TTC549 (cell line): ENCODE data around the gene SMAD6.

Source experiments
- FAIRE-seq: peaks from 2 replicates; lab custom pipeline; 2012; peaks lifted over from hg19 to GRCh38; lab: Jason Lieb, UNC

Gene SMAD6

DNA sequence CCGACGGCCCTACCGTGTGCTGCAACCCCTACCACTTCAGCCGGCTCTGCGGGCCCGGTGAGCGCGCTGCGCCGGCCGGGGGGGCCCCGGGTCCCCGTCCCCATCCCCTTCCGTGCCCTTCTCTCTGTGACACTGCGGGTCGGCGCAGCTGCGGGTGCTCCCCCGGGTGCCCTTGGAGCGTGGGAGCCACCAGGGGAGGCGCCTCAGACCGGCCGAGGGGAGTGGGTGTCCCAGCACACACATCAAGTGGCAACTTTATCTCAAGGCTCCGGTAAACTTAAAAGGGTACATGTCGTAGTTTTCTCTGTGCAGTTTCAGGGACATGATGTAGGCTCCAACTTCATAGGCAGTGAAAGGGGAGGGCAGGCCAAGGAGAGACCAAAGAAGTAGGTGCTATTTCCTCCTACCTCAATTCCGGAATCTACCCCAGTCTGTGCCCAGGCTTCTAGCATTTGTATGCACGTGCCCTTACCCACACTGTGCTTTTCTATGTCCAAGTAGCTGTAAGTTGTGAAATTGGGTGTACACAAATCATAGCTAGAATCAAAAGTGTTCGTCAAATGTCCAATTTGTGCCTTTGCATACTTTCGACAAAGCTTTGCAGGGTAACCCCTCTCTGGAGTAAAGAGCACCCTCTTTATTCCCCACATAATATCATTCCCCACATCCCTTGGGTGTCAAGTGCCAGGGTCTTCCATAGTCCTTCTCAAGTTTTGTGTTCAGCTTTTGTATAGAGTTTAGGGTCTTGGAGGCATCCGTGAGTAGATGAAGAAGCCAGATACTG, 2.2 kb downstream of the SMAD6 start:
- no peak for FAIRE-seq

DNA sequence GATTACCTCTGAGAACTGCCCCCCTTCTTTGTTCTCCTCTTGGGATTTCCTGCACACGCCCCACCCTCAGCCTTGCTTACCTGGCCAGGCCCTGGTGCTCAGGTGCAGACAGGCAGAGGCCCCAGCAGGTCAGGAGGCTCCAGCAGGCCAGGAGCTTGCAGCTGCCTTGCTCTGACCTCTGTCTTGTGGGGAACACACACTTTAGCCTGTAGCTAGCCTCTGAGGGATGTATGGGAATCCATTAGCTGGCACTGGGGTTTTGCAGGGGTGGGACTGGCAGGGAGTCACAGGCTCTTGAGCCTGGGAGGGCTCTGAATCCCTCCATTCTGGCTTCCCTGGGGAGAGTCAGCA, 2.7 kb downstream of the SMAD6 start:
- no peak for FAIRE-seq

DNA sequence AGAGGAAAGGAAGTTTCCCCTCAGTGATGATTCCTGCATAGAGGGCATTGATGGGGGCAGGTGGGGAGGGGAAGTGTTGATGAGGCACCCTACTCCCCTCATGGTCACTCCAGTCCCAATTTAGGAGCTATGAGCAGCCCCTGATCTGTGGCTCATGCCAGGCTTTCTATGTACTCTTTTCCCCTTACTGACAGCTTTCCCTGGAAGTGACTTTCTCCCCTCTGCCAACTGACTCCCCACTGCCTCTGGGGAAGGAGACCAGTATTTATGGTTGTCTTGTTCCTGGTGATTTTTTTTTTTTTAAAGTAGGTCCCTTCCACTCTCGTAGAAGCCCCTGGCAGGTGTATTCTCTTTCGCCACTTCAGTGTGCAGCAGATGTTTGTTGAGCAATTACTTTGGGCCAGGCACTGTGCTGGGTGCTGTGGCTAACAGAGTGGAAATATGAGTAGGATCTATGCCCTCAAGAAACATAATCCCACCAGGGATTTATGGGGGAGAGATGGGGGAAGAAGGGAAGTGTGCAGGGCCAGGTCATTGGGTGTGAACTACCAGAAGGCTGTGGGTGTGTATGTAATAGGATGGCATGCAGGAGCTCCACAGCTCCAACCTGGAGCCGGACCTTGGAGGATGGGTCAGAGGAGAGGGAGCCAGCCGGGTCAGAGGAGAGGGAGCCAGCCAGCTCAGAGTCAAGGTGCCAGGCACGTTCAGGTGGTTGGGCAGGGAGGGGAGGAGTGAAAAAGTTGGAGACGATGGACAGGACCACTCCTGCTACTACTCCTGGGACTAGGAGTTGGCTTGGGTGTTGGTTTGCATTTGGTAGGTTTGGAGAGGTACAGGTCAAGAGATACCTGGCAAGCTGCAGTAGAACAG, 3.5 kb downstream of the SMAD6 start:
- no peak for FAIRE-seq

DNA sequence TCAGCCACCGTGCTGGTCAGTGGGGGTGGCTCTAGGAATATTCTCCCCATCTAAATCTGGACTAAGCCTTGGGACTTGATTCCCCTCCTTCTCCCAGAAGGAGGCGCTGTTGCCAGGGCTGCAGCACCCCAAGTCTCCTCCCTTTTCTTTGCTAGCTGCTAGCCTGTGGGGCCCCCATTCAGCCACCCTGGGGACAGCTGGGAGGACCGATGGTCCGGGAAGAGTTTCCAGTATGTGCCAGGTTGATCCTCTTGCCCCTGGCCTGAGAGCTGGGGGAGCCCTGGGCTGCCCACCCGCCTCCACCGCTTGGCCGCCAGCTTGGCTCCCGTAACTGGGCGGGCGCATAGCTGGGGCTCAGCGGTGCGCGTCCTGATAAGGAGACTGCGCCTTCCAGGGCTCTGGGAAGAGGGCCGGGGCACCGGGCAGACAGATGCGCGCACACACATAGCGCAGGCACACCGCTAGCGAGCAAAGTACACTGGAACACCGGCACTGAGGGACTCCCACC, 4.2 kb downstream of the SMAD6 start:
- no peak for FAIRE-seq

DNA sequence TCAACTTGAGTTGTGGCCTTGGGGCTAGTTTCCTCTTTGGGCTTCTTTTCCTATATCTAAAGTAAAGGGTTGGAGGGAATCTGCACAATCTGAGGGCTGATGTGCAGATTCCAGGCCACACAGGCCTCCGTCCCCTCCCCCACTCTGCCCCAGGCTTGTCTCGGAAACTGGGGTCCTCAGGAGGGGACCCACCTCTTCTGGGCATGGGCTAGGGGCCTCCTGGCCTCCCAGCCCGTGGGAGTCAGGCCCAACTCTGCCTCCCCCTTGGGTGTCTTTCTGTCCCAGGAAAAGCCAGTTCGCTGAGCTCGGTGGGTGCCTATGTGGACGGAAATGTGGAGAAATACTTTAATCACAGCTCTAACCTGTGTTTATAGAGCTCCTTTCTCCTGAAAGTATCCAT, 4.8 kb downstream of the SMAD6 start:
- no peak for FAIRE-seq

DNA sequence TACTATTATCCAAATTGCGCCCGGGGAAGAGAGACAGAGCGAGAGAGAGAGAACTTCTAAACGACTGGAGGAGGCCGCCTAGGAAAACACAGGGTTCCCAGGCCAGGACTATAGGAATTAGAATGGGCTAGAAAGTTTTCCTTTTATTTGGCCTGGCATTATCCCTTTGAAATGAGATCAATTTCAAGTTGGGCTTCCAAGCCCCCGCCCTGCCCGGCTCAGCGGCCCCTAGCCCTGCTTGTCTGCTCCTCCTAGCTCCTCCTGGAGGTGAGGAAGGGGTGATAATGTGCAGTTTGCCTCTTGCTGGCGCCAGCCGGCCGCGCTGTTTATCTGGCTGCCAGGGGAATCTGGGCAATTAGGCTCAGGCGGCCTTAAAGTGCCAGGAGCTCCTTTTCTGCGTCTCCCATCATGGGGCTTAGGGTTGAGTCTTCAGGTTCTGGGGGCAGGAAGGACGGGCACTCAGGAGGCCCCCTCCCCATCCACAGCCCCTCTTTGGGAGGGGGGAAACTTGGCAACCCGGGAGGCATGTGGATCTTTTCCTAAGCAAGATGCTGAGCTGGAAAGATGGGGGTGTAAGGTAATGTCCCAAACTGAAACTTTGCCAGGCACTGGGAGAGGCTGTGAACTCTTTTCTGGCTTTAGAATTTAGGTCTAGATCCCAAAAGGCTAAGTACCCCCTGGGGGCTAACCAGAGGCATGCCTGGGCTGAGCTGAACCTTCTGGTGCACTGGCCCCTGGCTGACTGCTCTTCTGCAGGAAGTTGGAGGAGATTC, 5.5 kb downstream of the SMAD6 start:
- FAIRE-seq: no peak

DNA sequence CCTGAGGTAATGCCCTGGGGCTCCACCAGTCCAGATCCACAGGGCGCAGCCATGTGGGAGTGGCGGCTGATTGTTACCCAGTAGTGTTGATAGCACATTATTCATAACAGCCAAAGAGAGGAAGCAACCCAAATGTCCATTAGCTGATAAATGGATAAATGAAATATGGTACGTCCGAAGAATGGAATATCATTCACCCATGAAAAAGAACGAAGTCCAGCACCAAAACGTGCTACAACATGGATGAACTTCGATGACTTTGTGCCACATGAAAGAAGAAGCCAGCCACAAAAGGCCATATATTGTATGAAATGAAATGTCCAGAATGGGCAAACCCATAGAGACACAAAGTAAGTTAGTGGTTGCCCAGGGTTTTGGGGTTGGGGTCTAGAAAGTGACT, 6.4 kb downstream of the SMAD6 start:
- no peak for FAIRE-seq

DNA sequence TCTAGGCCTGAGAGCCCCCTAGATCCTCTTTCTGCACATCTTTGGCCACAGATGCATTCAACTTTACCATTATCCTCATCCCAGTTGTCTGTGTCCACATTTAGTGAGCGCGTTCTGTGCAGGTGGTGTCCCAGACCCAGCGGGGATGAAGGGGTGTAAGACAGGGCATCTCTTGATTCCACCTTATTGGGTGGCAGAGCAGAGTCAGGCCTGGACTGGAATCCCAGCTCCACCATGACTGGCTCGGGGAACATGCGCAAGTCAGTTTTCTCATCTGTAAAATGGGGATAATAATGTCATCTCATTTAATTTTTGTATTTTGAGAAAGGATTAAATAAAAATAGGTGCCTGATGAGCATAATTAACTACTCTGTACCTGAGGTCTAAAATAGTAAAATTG, 7.8 kb downstream of the SMAD6 start:
- FAIRE-seq: no peak

DNA sequence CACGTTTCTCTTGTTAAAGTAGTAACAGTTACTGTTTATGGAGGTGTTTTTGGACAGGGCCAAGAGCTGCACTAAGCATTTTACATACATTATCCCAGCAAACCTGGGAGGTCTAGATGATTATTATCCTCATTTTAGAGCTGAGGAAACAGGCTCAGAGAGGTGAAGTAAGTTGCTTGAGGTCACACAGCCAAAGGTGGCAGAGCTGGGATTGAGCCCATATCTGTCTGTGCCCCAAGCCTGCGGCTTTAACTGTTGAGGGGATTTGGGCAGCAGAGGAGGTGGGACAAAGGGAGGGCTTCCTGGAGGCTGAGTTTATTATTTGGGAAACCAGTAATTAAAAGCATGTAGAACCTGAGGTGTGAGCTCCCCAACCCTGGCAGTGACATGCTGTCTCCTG, 9.2 kb downstream of the SMAD6 start:
- no peak for FAIRE-seq

DNA sequence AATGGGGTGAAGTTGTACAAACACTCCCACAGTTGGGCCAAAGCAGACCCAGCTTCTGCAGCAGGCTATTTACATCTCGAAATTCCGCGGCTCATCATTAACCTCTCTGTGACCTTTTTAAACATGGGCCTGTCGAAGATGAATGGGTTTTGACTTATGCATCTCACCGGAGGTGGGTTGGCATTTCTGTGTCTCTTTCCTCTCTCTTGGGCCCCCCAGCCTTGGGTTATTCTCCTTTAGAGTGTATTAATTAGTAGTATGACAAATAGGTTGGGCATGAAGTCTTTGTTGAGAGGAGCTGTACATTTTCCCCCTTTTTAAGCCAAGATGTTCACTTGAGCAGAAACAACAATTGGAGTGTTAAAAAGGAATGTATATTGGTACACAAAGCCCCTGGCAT, 9.8 kb downstream of the SMAD6 start:
- no peak for FAIRE-seq

DNA sequence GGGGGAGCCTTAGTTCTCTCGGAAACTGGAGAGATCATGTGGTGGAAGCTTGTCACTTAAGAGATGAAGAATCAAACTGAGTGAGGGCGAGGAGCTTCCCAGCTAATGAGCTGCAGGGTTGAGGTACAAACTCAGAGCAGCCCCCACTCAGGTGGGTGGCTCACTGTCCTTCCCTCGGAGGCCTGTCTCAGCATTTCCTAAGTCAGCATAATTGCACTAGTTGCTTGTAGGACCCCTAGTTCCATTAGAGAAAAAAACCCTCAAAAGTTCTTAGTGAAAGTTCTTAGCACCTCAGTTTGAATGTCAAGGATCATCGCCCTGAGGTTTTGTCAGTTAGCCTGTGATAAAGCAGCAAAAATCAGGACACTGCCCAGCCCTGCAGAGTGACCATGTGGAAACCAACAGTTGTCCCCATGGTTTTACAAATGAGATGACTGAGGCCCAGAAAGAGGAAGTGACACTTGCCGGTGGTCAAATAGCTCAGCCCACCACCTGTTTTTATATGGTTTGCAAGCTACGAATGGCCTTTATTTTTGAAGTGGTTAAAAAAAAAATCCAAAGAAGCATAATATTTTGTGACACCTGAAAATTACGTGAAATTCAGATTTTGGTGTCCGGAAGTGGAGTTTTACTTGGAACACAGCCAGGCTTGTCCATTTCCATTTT, 11.9 kb downstream of the SMAD6 start:
- FAIRE-seq: no peak

DNA sequence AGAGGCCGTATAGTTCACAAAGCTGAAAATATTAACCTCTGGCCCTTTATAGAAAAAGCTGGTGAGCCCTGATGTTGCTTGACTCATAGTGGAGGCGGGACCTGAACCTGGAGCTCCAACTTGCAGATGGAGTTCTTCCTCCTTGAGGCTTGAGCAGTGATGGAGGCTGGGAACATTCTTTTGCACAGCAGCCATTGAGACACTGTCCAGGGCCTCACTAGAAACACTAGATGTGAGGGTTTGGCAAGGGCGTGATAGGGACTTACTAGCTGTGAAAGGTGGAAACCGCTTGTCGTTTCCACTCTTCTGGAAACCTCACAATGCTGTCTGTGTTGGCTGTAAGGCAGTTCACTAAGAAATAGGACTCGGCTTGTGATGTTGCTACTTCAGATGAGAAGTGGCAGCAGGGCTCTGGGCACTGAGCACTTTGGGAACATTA, 12.5 kb downstream of the SMAD6 start:
- no peak for FAIRE-seq

DNA sequence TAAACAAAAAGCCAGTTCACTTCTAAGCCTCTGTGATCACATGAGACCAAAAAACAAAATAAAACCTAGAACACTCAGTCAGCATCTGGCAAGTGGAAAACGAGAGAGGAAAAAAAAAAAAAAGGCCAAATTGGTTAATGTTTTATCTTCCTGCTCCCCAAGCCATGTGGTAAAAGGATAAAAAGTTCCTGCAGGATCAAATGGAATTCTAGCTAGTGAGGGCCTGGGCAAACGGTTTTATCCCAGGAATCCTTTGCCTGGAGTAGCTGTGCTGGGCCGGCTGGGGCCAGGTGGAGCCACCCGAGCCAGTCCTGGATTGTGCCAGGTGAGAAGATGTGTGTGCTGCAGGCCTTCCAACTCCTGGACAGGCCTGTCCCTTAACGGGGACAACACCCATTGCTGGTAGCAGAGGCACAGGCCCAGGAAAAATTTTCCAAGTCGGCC, 13.2 kb downstream of the SMAD6 start:
- FAIRE-seq: no peak

DNA sequence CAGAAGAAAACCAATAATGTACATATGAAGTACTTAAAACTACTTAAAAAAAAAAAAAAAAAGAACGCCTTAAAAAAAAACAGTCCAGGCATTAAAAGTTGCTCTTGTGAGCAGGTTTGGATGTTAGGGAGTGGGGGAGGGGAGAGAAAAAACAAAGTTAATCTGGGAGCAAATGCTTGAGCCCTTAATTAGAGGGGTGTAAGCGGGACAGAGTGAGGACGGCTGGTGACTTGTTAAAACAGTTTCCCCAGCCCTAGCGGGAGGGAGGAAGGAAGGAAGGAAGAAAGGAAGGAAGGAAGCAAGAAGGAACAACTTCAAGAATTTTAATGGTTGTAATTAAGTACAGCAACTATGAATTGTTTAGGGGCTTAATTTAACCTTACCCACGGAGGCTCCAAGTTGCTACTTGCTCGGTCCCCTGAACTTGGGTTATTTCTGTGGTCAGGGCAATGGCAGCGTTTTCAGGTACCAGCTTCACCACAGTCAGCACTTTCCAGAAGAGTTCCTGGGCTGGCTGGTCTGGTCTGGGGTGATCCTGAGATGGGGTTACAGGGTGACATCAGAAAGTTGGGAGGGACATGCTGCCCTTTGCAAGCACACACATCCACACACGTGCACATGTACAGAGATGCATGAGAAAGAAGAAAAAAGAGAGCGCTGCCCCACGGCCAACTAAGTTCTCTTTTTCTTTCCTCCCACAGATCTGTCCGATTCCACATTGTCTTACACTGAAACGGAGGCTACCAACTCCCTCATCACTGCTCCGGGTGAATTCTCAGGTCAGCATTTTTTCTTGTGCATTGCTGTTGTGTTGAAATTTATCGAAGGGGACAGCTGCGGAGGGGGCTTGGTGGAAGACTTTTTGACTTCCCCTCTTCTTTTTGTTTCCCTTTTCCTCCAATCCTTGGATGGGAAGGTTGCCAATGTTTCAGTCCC, 14.0 kb downstream of the SMAD6 start:
- no peak for FAIRE-seq

DNA sequence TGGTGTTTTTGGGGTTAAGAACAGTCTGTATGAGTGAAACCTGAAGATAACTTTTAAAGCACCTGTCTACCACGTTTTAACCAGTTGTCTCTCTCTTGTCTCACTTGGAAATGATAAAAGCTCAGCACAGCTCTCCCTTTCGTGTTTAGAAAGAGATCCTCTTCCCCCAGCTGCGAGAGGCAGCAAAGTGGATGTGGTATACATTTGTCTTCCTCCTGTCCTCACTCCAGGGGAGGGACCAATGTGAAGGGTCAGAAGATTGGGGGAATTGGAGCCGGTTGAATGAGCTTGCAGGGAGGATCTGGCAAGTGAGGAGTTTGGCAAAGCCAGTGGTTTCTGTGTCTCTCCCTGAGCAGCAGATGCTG, 14.6 kb downstream of the SMAD6 start:
- FAIRE-seq: no peak

DNA sequence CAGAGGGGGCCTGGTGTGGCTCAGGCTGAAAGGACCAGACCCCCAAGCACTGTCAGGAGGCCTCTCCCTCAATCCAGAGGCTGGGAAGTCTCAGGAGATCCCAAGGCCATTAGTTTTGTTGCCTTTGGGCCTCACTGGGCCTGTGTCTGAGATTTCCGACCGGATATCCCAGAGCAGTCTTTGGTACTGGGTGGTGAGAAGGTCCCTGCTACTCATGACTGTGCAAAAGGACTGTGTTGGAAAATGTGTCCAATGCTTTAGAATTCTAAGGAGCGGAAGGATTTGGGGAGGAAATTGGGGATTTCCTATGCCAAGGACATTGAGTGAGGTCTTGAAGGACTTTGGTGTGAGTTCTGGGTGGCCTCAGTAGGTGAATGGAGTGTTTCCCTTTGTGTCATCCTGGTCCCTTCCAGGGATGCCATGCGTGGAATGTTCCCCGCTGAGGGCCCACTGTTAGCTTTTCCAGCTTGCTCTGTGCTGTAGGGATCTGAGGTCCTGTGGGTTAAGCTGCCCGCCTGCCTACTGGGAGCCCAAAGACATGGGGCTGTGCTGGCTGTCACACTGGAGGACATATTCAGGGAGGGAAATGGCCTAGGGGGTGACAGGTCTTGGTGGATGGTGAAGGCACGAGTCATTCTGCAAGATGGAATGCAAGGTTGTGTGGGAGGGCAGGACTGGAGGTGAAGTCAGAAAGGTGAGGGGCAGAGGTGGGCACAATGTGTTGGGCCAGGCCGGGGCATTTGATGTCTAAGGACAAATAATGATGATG, 16.4 kb downstream of the SMAD6 start:
- no peak for FAIRE-seq

DNA sequence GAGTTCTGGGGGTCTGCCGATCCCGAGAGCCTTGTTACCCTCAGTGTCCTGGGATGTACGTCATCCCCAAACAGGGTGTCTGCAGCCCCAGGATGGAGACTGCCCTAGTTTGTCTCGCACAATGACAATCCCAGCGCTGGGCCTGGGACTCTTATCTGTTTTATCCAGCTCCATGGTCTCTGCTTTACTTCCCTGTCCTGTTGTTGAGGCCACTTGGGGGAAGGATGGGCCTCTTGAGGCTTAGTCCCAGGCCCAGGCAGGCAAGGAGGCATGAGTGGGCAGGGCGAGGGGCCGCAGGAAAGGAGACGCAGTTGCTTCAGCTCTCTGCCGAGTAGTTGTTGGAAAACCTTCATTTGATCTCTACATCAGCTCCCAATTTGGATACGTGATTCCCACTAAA, 17.4 kb downstream of the SMAD6 start:
- no peak for FAIRE-seq

DNA sequence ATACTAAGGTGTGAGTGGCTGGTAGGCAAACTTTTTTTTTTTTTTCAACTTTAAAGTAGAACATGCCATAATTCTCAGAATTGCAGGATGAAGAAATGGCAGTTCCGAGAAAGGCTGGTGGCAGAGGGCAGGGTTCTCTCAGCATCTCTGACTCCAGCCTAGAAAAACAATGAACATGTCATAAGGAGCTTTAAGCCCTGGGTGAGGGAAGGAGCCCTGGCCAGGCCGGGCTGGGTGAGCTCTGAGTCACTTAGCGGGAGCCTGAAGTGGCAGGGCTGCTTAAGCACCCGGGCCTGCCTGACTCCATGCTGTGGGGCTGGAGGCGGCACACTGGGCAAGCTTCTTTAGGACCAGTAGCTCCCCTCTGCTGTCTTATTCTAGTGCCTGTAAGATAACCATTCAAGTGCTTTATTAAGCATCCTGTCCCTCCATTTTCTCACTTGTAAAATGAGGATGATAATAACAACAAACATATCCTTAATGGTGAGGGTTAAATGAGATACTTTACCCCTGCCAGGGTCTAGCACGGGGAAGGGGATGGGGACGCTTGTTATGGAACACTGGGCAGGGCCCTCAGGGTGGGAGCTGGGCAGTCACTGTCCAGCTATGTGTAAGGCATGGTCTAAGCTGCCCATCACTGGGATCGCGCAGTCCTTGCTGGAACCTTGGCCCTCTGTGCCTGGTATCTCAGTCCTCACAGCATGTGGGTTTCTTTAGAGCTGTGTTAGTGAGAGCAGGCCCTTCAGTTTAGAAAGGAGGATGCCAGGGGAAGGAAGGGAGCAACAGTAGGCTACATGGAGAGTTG, 18.4 kb downstream of the SMAD6 start:
- no peak for FAIRE-seq

DNA sequence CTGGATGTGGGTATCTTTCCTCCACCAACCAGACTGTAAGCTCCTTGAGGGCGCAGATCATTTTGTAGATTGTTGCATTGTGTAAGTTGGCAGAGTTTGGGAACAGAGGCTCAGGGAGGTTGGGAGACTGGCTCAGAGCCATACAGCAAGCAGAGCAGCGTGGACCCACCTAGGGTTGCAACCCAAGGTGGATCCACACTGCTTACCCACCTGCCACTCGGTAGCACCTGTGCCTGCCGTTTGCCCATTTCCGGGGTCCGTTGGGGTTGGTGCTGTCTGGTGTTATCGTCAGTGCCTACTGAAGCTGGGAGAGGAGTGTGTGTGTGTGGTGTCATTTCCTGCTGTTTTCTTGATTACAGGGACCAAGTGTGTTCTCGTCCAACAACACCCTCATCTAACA, 19.0 kb downstream of the SMAD6 start:
- no peak for FAIRE-seq
